Measurements from ENCODE around the gene ADCY6. TPM values are rescaled to one million over a fixed set of nuclear protein-coding genes. Genes with fewer than 3 reads are reported as not detected.

ADCY6 gene
- total RNA-seq, 2 experiments from 2014 or later = not detected

GRCh38 chr12:48795550-48796455 lies 6.9 kb upstream of the ADCY6 start:
- Histone ChIP-seq H3K9me3 (ENCODE audit: control insufficient read depth in 1 of 2, insufficient read depth in 1 of 2, low read length in 2 of 2) (no peaks in the 10 kb centered on the region), H3K4me3 (ENCODE audit: low read length) (no peak overlapping the region), H3K27me3 (ENCODE audit: control insufficient read depth in 1 of 2, insufficient read depth in 2 of 2, low read length in 2 of 2) (no peaks in the 10 kb centered on the region), H3K36me3 (ENCODE audit: insufficient read depth, low read length) (no peaks in the 10 kb centered on the region), H3K27ac (ENCODE audit: low read depth in 1 of 2, low read length in 2 of 2) (no peak overlapping the region), H3K4me1 (ENCODE audit: insufficient read depth, low read length) (peaks cover 7% of the 10 kb centered on the region)
- TF ChIP-seq CTCF (IDR thresholded peaks at IDR 0.05) = peak; percentile 96
- Mint-ChIP-seq H3K27ac (no peak overlapping the region), H3K4me3 (no peak overlapping the region), H3K9me3 (no peaks in the 10 kb centered on the region), H3K4me1 (ENCODE audit: low read depth) (no peaks in the 10 kb centered on the region), H3K27me3 (peaks cover 5% of the 10 kb centered on the region), H3K36me3 (ENCODE audit: low read depth) (no peaks in the 10 kb centered on the region)
- DNase-seq = peak; percentile 21 to 76 (median 42)
- intact Hi-C loops (cut with DNase I, micrococcal nuclease) = loop anchor here (1.0 to 10.0 kb wide), 2 partner anchors 43 to 251 kb away; no protein-coding TSS in a partner anchor
- ChIA-PET CTCF (interaction anchor here (1.3 to 5.1 kb wide), 4 partner anchors 15 to 254 kb away, joined by 3 to 53 read pairs (median 4); no protein-coding TSS in a partner anchor), POLR2A (interaction anchor here (0.6 kb wide), 1 partner anchor 1036 kb away, joined by 3 read pairs; no protein-coding TSS in a partner anchor)
- peak; percentile 79 for ATAC-seq (ENCODE audit: poor library complexity)

GRCh38 chr12:48794870-48795269 lies 6.0 kb upstream of the ADCY6 start:
- no peak for ATAC-seq (ENCODE audit: poor library complexity)

More at GRCh38 chr12:48794870-48795269, 6.0 kb upstream of the ADCY6 start:
- peaks cover 6% of the 10 kb centered on the region in 2 experiments for H3K27me3 ChIP-seq (ENCODE audit: control insufficient read depth in 1 of 2, insufficient read depth in 2 of 2, low read length in 2 of 2)
- no peak overlapping the region for H3K4me3 ChIP-seq (ENCODE audit: low read length)
- H3K27ac ChIP-seq (ENCODE audit: low read depth in 1 of 2, low read length in 2 of 2) = no peak overlapping the region
- POLR2A ChIA-PET = interaction anchor here (0.7 kb wide), 1 partner anchor 9 kb away, joined by 4 read pairs; no protein-coding TSS in a partner anchor
- no peak for TF ChIP-seq CTCF (IDR thresholded peaks at IDR 0.05)
- H3K9me3 ChIP-seq (ENCODE audit: control insufficient read depth in 1 of 2, insufficient read depth in 1 of 2, low read length in 2 of 2) = no peaks in the 10 kb centered on the region
- H3K4me1 ChIP-seq (ENCODE audit: insufficient read depth, low read length) = peaks cover 7% of the 10 kb centered on the region
- no peak for DNase-seq
- CTCF ChIA-PET = interaction anchor here (1.6 to 5.1 kb wide), 2 partner anchors 16 to 42 kb away, joined by 3 to 53 read pairs; no protein-coding TSS in a partner anchor
- Mint-ChIP-seq H3K27me3 (peaks cover 14% of the 10 kb centered on the region), H3K9me3 (no peaks in the 10 kb centered on the region), H3K4me3 (no peak overlapping the region), H3K27ac (no peak overlapping the region), H3K36me3 (ENCODE audit: low read depth) (no peaks in the 10 kb centered on the region), H3K4me1 (ENCODE audit: low read depth) (peaks cover 4% of the 10 kb centered on the region)
- H3K36me3 ChIP-seq (ENCODE audit: insufficient read depth, low read length) = no peaks in the 10 kb centered on the region
- intact Hi-C loops (cut with DNase I, micrococcal nuclease) = loop anchor here in 1 of 2 experiments (1.0 to 10.0 kb wide), 2 partner anchors 42 to 250 kb away; no protein-coding TSS in a partner anchor

Data from CD4-positive, alpha-beta T cell (primary cell).